K562 (cell line): ENCODE results near the gene LAMTOR4. TPM values are rescaled to one million over a fixed set of nuclear protein-coding genes. Genes with fewer than 3 reads are reported as not detected.
A peak's percentile ranks its signal among the peaks of the same experiment; 100 is the strongest.

ENCODE experiments used
- CHD1 ChIP-seq: fragments of 200-600 bp; sonication (generic); IDR thresholded peaks from one replicate; pipeline ENCODE4 v1.6.1; 2012; ENCODE audit warnings: mild to moderate bottlenecking, moderate library complexity, low read length, inconsistent platforms
- ETV6 ChIP-seq, 3 experiments: fragments of 150-350 bp in 1 of 3; sonication (generic) in 1 of 3; formaldehyde crosslinking in 1 of 3; IDR thresholded peaks; 2 replicates each; pipeline versions ENCODE4 v1.6.1 to v1.8.0; 2014 to 2022; ENCODE audit warnings: borderline replicate concordance in 2 of 3, low read depth in 2 of 3, antibody characterized with exemption in 1 of 3, low read length in 1 of 3, mild to moderate bottlenecking in 1 of 3, missing genetic modification reagents in 1 of 3
- MCM2 ChIP-seq: fragments of 450-650 bp; IDR thresholded peaks from 2 replicates; pipeline ENCODE4 v1.6.1; 2017; ENCODE audit warnings: low read depth, mild to moderate bottlenecking
- NCOA6 ChIP-seq: fragments of 450-650 bp; IDR thresholded peaks from 2 replicates; pipeline ENCODE4 v1.6.1; 2017; ENCODE audit warnings: mild to moderate bottlenecking
- RCOR1 ChIP-seq, 2 experiments: IDR thresholded peaks; 2 replicates each; pipeline ENCODE4 v1.6.1; 2012; ENCODE audit warnings: low read depth in 2 of 2, low read length in 2 of 2, borderline replicate concordance in 1 of 2, improper control_type of control experiment in 1 of 2
- ZNF143 ChIP-seq: sonication (generic); formaldehyde crosslinking; IDR thresholded peaks from 2 replicates; pipeline ENCODE4 v1.9.0; 2022; ENCODE audit warnings: mild to moderate bottlenecking, missing genetic modification reagents
- ZNF23 ChIP-seq: fragments of 250-450 bp; sonication (Bioruptor Pico); IDR thresholded peaks from 2 replicates; pipeline ENCODE4 v1.4.0; 2020; ENCODE audit warnings: mild to moderate bottlenecking
- ZNF766 ChIP-seq: fragments of 200-800 bp; sonication (Bioruptor generic); conservative IDR thresholded peaks from 2 replicates; pipeline ENCODE4 v1.6.1; 2016; ENCODE audit warnings: missing genetic modification characterization, missing compliant biosample characterization
- polyA plus RNA-seq, 8 experiments: library from polyadenylated mRNA; depleted of rRNA in 4 of 8; stranded (reverse) in 5 of 8; unstranded in 3 of 8; fragments of >200 nt; fragmentation: Nextera tagmentation in 2 of 8; fragmentation: Illumina TruSeq in 1 of 8; extraction: Ambion mirVana in 2 of 8; extraction: Trizol in 1 of 8; gene quantifications; 2 replicates each; pipeline versions ENCODE4 v1.2.1 to v1.2.3, GENCODE V29; 2011 to 2014; ENCODE audit warnings: inconsistent platforms in 1 of 8, missing spikeins in 1 of 8
- total RNA-seq, 7 experiments: library from RNA; depleted of rRNA in 6 of 7; stranded (reverse); fragments of >200 nt in 6 of 7; fragmentation: Illumina TruSeq in 2 of 7; extraction: Trizol in 2 of 7; gene quantifications; 2 replicates each; pipeline versions ENCODE4 v1.2.1 to v1.2.3, GENCODE V29; 2011 to 2021; ENCODE audit warnings: low replicate concordance in 1 of 7
- TF ChIP-seq, protein P1 (sequence below): IDR thresholded peaks from 3 replicates; pipeline ENCODE4 v1.6.1; 2011; ENCODE audit warnings: borderline replicate concordance, mild to moderate bottlenecking; ENCODE audit not compliant: insufficient read length, insufficient read depth
- TF ChIP-seq, protein P2 (sequence below): fragments of 450-650 bp; formaldehyde crosslinking; IDR thresholded peaks from 2 replicates; pipeline ENCODE4 v1.4.0; 2020; ENCODE audit warnings: mild to moderate bottlenecking
- TF ChIP-seq, protein P3 (sequence below), 2 experiments: fragments of 450-650 bp; IDR thresholded peaks; 2 replicates each; pipeline ENCODE4 v1.6.1; 2016; ENCODE audit warnings: mild to moderate bottlenecking in 2 of 2, borderline replicate concordance in 1 of 2, low read depth in 1 of 2, moderate library complexity in 1 of 2
- TF ChIP-seq, protein P4 (sequence below): fragments of 450-650 bp; formaldehyde crosslinking; IDR thresholded peaks from 2 replicates; pipeline ENCODE4 v1.4.0; 2022; ENCODE audit warnings: mild to moderate bottlenecking, moderate library complexity

The LAMTOR4 gene
- total and polyA plus RNA-seq, 9 of the 15 experiments (the other 6 are each of a cell fraction or from before 2014, with no cell fraction given), result 79.6 to 314 (median 195) TPM

- TF ChIP-seq, protein P1, sequence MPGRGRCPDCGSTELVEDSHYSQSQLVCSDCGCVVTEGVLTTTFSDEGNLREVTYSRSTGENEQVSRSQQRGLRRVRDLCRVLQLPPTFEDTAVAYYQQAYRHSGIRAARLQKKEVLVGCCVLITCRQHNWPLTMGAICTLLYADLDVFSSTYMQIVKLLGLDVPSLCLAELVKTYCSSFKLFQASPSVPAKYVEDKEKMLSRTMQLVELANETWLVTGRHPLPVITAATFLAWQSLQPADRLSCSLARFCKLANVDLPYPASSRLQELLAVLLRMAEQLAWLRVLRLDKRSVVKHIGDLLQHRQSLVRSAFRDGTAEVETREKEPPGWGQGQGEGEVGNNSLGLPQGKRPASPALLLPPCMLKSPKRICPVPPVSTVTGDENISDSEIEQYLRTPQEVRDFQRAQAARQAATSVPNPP, result no peak
- TF ChIP-seq RCOR1 (IDR thresholded peaks at IDR 0.05; ENCODE audit: borderline replicate concordance in 1 of 2, low read depth in 2 of 2, low read length in 2 of 2), result no peak; a peak in 2 of 4 replicates
- TF ChIP-seq ETV6 (IDR thresholded peaks at IDR 0.05; ENCODE audit: borderline replicate concordance in 1 of 2, low read depth in 2 of 2, low read length in 1 of 2), result no peak
- TF ChIP-seq ETV6 (CRISPR knock-in tag; IDR thresholded peaks at IDR 0.05; ENCODE audit: borderline replicate concordance), result no peak
- TF ChIP-seq, protein P2, sequence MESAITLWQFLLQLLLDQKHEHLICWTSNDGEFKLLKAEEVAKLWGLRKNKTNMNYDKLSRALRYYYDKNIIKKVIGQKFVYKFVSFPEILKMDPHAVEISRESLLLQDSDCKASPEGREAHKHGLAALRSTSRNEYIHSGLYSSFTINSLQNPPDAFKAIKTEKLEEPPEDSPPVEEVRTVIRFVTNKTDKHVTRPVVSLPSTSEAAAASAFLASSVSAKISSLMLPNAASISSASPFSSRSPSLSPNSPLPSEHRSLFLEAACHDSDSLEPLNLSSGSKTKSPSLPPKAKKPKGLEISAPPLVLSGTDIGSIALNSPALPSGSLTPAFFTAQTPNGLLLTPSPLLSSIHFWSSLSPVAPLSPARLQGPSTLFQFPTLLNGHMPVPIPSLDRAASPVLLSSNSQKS (CRISPR knock-in tag), result no peak; the same call in 1 of the 2 replicates
- no peak; the same call in 1 of the 2 replicates for TF ChIP-seq ZNF23 (CRISPR knock-in tag)
- no peak for TF ChIP-seq NCOA6
- no peak for TF ChIP-seq ZNF143 (CRISPR knock-in tag)
- TF ChIP-seq, protein P3, sequence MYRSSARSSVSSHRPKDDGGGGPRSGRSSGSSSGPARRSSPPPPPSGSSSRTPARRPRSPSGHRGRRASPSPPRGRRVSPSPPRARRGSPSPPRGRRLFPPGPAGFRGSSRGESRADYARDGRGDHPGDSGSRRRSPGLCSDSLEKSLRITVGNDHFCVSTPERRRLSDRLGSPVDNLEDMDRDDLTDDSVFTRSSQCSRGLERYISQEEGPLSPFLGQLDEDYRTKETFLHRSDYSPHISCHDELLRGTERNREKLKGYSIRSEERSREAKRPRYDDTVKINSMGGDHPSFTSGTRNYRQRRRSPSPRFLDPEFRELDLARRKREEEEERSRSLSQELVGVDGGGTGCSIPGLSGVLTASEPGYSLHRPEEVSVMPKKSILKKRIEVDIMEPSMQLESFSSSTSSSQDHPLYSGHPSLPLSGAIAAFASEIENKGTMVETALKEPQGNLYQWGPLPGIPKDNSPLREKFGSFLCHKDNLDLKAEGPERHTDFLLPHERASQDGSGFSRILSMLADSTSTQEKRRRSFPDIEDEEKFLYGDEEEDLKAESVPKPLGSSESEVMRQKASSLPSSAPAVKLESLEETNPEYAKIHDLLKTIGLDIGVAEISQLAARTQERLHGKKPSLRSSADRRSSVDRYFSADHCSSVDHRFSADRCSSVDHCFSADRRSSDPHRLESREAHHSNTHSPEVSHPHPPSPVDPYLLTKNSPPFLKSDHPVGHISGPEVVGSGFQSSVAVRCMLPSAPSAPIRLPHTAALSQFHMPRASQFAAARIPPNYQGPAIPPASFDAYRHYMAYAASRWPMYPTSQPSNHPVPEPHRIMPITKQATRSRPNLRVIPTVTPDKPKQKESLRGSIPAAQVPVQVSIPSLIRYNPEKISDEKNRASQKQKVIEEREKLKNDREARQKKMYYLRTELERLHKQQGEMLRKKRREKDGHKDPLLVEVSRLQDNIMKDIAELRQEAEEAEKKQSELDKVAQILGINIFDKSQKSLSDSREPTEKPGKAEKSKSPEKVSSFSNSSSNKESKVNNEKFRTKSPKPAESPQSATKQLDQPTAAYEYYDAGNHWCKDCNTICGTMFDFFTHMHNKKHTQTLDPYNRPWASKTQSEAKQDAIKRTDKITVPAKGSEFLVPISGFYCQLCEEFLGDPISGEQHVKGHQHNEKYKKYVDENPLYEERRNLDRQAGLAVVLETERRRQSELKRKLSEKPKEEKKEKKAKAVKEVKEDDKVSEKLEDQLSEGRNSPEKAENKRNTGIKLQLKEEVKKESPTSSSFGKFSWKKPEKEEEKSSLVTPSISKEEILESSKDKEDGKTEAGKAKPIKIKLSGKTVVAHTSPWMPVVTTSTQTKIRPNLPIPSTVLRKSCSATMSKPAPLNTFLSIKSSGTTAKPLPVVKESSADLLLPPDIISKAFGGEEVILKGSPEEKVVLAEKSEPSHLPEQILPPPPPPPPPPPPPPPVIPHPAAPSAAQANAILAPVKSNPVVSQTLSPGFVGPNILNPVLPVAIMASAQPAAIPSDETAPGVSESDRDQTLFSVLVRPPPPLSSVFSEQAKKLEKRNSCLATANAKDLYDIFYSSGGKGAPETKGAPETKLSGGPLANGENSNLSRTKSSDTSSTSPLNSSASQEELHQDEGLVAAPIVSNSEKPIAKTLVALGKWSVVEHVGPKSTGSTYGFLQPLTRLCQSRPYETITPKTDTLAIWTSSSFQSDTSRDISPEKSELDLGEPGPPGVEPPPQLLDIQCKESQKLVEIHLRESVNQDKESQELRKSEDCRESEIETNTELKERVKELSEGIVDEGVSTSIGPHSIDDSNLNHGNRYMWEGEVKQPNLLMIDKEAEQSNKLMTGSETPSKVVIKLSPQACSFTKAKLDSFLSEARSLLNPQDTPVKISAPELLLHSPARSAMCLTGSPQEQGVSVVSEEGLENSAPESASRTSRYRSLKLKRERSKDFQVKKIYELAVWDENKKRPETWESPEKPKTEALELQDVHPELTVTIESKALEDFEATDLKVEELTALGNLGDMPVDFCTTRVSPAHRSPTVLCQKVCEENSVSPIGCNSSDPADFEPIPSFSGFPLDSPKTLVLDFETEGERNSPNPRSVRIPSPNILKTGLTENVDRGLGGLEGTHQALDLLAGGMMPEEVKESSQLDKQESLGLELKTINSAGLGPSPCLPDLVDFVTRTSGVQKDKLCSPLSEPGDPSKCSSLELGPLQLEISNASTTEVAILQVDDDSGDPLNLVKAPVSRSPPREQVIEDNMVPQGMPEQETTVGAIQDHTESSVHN (IDR thresholded peaks at IDR 0.05; ENCODE audit: borderline replicate concordance in 1 of 2, low read depth in 1 of 2), result no peak
- no peak for TF ChIP-seq MCM2
- TF ChIP-seq CHD1, result no peak
- TF ChIP-seq ZNF766 (CRISPR knock-in tag), result 0 out of 2 replicates have a peak, but pooled peaks have one; percentile 42
- TF ChIP-seq, protein P4, sequence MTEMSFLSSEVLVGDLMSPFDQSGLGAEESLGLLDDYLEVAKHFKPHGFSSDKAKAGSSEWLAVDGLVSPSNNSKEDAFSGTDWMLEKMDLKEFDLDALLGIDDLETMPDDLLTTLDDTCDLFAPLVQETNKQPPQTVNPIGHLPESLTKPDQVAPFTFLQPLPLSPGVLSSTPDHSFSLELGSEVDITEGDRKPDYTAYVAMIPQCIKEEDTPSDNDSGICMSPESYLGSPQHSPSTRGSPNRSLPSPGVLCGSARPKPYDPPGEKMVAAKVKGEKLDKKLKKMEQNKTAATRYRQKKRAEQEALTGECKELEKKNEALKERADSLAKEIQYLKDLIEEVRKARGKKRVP (CRISPR knock-in tag), result 0 out of 2 replicates have a peak, but pooled peaks have one; percentile 5
These were observed 22.3 kb upstream of the LAMTOR4 start (continued) for GRCh38 chr7:100126239-100126930.
